Kidney (tissue), 14 donors: ENCODE data around the gene SCARB2. TPM values are rescaled to one million over a fixed set of nuclear protein-coding genes. Genes with fewer than 3 reads are reported as not detected.

Source experiments
- DNase-seq, 5 donors: peaks; one replicate each; pipeline ENCODE4 v3.0.0-alpha.2; 2013 to 2020
- FAIRE-seq: peaks from 2 replicates; lab custom pipeline; 2012; peaks lifted over from hg19 to GRCh38; lab: Jason Lieb, UNC
- H3K27ac ChIP-seq, 2 donors: one replicate each; pipeline ENCODE4 v1.7.0; 2013; ENCODE audit warnings: low read depth in 2 of 2, low read length in 2 of 2, inconsistent platforms in 1 of 2
- H3K27me3 ChIP-seq: one replicate; pipeline ENCODE4 v1.7.1; 2013; ENCODE audit warnings: low read length, inconsistent platforms; ENCODE audit not compliant: control insufficient read depth, insufficient read depth
- H3K36me3 ChIP-seq, 3 donors: one replicate each; pipeline versions ENCODE4 v1.7.0 to v1.7.1; 2013; ENCODE audit warnings: low read length in 3 of 3, control low read depth in 1 of 3, inconsistent platforms in 1 of 3; ENCODE audit not compliant: insufficient read depth in 3 of 3, control insufficient read depth in 2 of 3
- H3K4me1 ChIP-seq, 3 donors: one replicate each; pipeline versions ENCODE4 v1.7.0 to v1.7.1; 2013; ENCODE audit warnings: low read length in 3 of 3, inconsistent platforms in 1 of 3, low read depth in 1 of 3; ENCODE audit not compliant: control insufficient read depth in 2 of 3, insufficient read depth in 2 of 3
- H3K4me3 ChIP-seq, 3 donors: one replicate each; pipeline versions ENCODE4 v1.7.0 to v1.8.1; 2013; ENCODE audit warnings: low read length in 3 of 3, control low read depth in 1 of 3, inconsistent platforms in 1 of 3
- H3K9ac ChIP-seq, 3 donors: one replicate each; pipeline versions ENCODE4 v1.7.0 to v1.7.1; 2013; ENCODE audit warnings: low read length in 3 of 3, control low read depth in 1 of 3, inconsistent platforms in 1 of 3
- H3K9me3 ChIP-seq, 3 donors: one replicate each; pipeline versions ENCODE4 v1.7.0 to v1.7.1; 2013; ENCODE audit warnings: low read length in 3 of 3, control low read depth in 1 of 3, inconsistent platforms in 1 of 3; ENCODE audit not compliant: control insufficient read depth in 2 of 3, insufficient read depth in 1 of 3
- CTCF ChIP-seq: IDR thresholded peaks from 3 replicates; pipeline ENCODE4 v1.5.1; 2012; ENCODE audit warnings: mild to moderate bottlenecking, moderate library complexity, borderline replicate concordance; ENCODE audit not compliant: insufficient read depth; ENCODE audit errors: extremely low read depth
- intact Hi-C: fragments of 100-400 bp; cut with DNase I; formaldehyde crosslinking; loops from one replicate; pipeline ENCODE4 v1.11.1; 2022
- polyA plus RNA-seq: library from polyadenylated mRNA; stranded (reverse); fragments of 350-450 nt; fragmentation: Illumina TruSeq; extraction: RNeasy Lipid Tissue Mini Kit (QIAGEN cat#74804); gene quantifications from one replicate; pipeline ENCODE4 v1.2.3, GENCODE V29; 2014; ENCODE audit warnings: low read depth, low replicate concordance; ENCODE audit not compliant: insufficient read depth
- total RNA-seq: library from RNA; stranded (reverse); fragmentation: NEBNext Ultra II Directional; extraction: Animal tissue kit (Norgen Biotek cat#: 25700); gene quantifications from one replicate; pipeline ENCODE4 v1.2.1, GENCODE V29; 2021
- donor health status: control.
- donor health status: control.
- donor health status: control.
- donor health status: control.
- donor health status: control.
- donor health status: DM: yes; HTN: yes; CAD: no.
- donor health status: Normal renal cell carcinoma (clear cell type).

SCARB2 gene
- total and polyA plus RNA-seq, 2 donors from 2014 or later = 75.5 to 151 TPM

GRCh38 chr4:76216975-76217814, 3.6 kb upstream of the SCARB2 start:
- no peak for TF ChIP-seq CTCF
- peaks cover 0 to 22% (median 8%) of the 10 kb centered on the region in 3 donors for H3K4me1 ChIP-seq
- H3K27ac ChIP-seq = no peak overlapping the region
- H3K36me3 ChIP-seq = no peaks in the 10 kb centered on the region
- FAIRE-seq = no peak
- H3K9ac ChIP-seq = no peak overlapping the region
- no peaks in the 10 kb centered on the region for H3K27me3 ChIP-seq
- H3K4me3 ChIP-seq = no peak overlapping the region
- no peak for DNase-seq
- intact Hi-C loops = no loop called here
- no peaks in the 10 kb centered on the region for H3K9me3 ChIP-seq

GRCh38 chr4:76216524-76216923, 2.9 kb upstream of the SCARB2 start:
- DNase-seq = no peak
- H3K9ac ChIP-seq = no peak overlapping the region

GRCh38 chr4:76215077-76215476, 1.5 kb upstream of the SCARB2 start:
- Histone ChIP-seq H3K9ac (no peak overlapping the region), H3K27me3 (no peaks in the 10 kb centered on the region), H3K4me1 (peaks cover 0 to 39% (median 29%) of the 10 kb centered on the region in 3 donors), H3K27ac (no peak overlapping the region), H3K9me3 (no peaks in the 10 kb centered on the region), H3K36me3 (no peaks in the 10 kb centered on the region), H3K4me3 (peak overlapping the region in 1 of 3 donors; percentile 81)
- DNase-seq (no peak), FAIRE-seq (no peak)
- intact Hi-C loops = no loop called here
- no peak for TF ChIP-seq CTCF

More at GRCh38 chr4:76216524-76216923, 2.9 kb upstream of the SCARB2 start:
- no peak for FAIRE-seq
- no peak overlapping the region for H3K4me3 ChIP-seq
- no peaks in the 10 kb centered on the region for H3K9me3 ChIP-seq
- peaks cover 0 to 28% (median 15%) of the 10 kb centered on the region in 3 donors for H3K4me1 ChIP-seq
- TF ChIP-seq CTCF = no peak
- H3K27me3 ChIP-seq = no peaks in the 10 kb centered on the region
- no peak overlapping the region for H3K27ac ChIP-seq
- no peaks in the 10 kb centered on the region for H3K36me3 ChIP-seq
- intact Hi-C loops = no loop called here
